GM12878 (cell line): ENCODE results near the gene SLC6A9.

ENCODE experiments used
- CTCF ChIP-seq, 3 experiments: IDR thresholded peaks in 2 of 3; conservative IDR thresholded peaks in 1 of 3; 2 replicates each; pipeline ENCODE4 v1.5.1; 2011; ENCODE audit warnings: low read depth in 3 of 3, low read length in 3 of 3, mild to moderate bottlenecking in 3 of 3, control low read depth in 2 of 3, moderate library complexity in 2 of 3, inconsistent platforms in 1 of 3, mixed read lengths in 1 of 3; ENCODE audit not compliant: control insufficient read depth in 2 of 3, insufficient read depth in 1 of 3; ENCODE audit errors: extremely low read depth in 1 of 3
- EP300 ChIP-seq, 2 experiments: fragments of 150-350 bp in 1 of 2; IDR thresholded peaks; 2 replicates each; pipeline ENCODE4 v1.6.1; 2011 to 2012; ENCODE audit warnings: low read depth in 2 of 2, low read length in 2 of 2, borderline replicate concordance in 1 of 2, improper control_type of control experiment in 1 of 2, inconsistent platforms in 1 of 2; ENCODE audit not compliant: control insufficient read depth in 1 of 2
- EZH2 ChIP-seq: IDR thresholded peaks from 2 replicates; pipeline ENCODE4 v1.6.1; 2012; ENCODE audit warnings: low read depth, mild to moderate bottlenecking, control low read depth, inconsistent platforms, low read length, borderline replicate concordance; ENCODE audit not compliant: control insufficient read depth
- FOS ChIP-seq: IDR thresholded peaks from 3 replicates; pipeline ENCODE4 v1.6.1; 2011; ENCODE audit warnings: borderline replicate concordance; ENCODE audit not compliant: insufficient read length; ENCODE audit errors: extremely low read depth
- FOXM1 ChIP-seq: IDR thresholded peaks from 2 replicates; pipeline ENCODE4 v1.6.1; 2012; ENCODE audit warnings: low read depth, mild to moderate bottlenecking, inconsistent platforms, low read length, moderate library complexity
- KDM1A ChIP-seq: fragments of 200-600 bp; sonication (generic); IDR thresholded peaks from 2 replicates; pipeline ENCODE4 v1.6.1; 2016; ENCODE audit warnings: borderline replicate concordance
- MXI1 ChIP-seq: fragments of 150-350 bp; IDR thresholded peaks from 2 replicates; pipeline ENCODE4 v1.6.1; 2011; ENCODE audit warnings: low read depth, mild to moderate bottlenecking, inconsistent platforms, low read length, improper control_type of control experiment
- POLR2A ChIP-seq: IDR thresholded peaks from 2 replicates; pipeline ENCODE4 v1.6.1; 2011; ENCODE audit warnings: low read depth, mild to moderate bottlenecking, low read length
- REST ChIP-seq: IDR thresholded peaks from 2 replicates; pipeline ENCODE4 v1.6.1; 2012; ENCODE audit warnings: mild to moderate bottlenecking, low read depth, low read length
- SIX5 ChIP-seq: IDR thresholded peaks from 2 replicates; pipeline ENCODE4 v1.6.1; 2011; ENCODE audit warnings: mild to moderate bottlenecking, low read depth, low read length, moderate library complexity; ENCODE audit not compliant: severe bottlenecking
- SMAD1 ChIP-seq: fragments of 450-650 bp; IDR thresholded peaks from 2 replicates; pipeline ENCODE4 v1.6.1; 2018; ENCODE audit warnings: mild to moderate bottlenecking, low read depth; ENCODE audit not compliant: partially characterized antibody
- TCF3 ChIP-seq: IDR thresholded peaks from 2 replicates; pipeline ENCODE4 v1.6.1; 2012; ENCODE audit warnings: low read depth, mild to moderate bottlenecking, low read length, borderline replicate concordance; ENCODE audit not compliant: insufficient read depth
- ZNF24 ChIP-seq: fragments of 450-650 bp; IDR thresholded peaks from 2 replicates; pipeline ENCODE4 v1.6.1; 2017; ENCODE audit warnings: antibody characterized with exemption, mild to moderate bottlenecking

- TF ChIP-seq POLR2A (no peak), SIX5 (no peak), FOXM1 (no peak), TCF3 (no peak), SMAD1 (no peak), EP300 (IDR thresholded peaks at IDR 0.05; ENCODE audit: borderline replicate concordance in 1 of 2, control insufficient read depth in 1 of 2, low read depth in 2 of 2, low read length in 2 of 2) (no peak), MXI1 (no peak), REST (no peak), ZNF24 (no peak), CTCF (IDR thresholded peaks at IDR 0.05 in 2 of 3, conservative IDR thresholded peaks at IDR 0.05 in 1 of 3; ENCODE audit: control insufficient read depth in 2 of 3, extremely low read depth in 1 of 3, insufficient read depth in 1 of 3, low read depth in 3 of 3, low read length in 3 of 3) (no peak), KDM1A (no peak), EZH2 (no peak), FOS (no peak)
Observed at GRCh38 chr1:43961692-43962091, 69.6 kb downstream of the SLC6A9 start.
